Lower lobe of right lung (tissue), 2 donors: Measurements from ENCODE around the gene NSUN2. TPM values are rescaled to one million over a fixed set of nuclear protein-coding genes. Genes with fewer than 3 reads are reported as not detected.
A peak's percentile ranks its signal among the peaks of the same experiment; 100 is the strongest.

Experiments used
- ATAC-seq, 2 donors: fragments of 200-7000 bp; cut with Tn5 transposase; one replicate each; pipeline ENCODE4 v1.9.1; 2020 to 2022; ENCODE audit warnings: mild to moderate bottlenecking in 2 of 2, moderate library complexity in 2 of 2
- DNase-seq: peaks from one replicate; pipeline ENCODE4 v3.0.0-alpha.2; 2020
- H3K27ac ChIP-seq: fragments of 200-600 bp; one replicate; pipeline ENCODE4 v1.8.0; 2022
- H3K27me3 ChIP-seq: fragments of 200-600 bp; one replicate; pipeline ENCODE4 v1.8.0; 2022; ENCODE audit warnings: low read depth
- H3K36me3 ChIP-seq: fragments of 200-600 bp; one replicate; pipeline ENCODE4 v1.8.0; 2022; ENCODE audit warnings: mild to moderate bottlenecking
- H3K4me1 ChIP-seq: fragments of 200-600 bp; one replicate; pipeline ENCODE4 v1.8.0; 2022
- H3K4me3 ChIP-seq: fragments of 200-600 bp; one replicate; pipeline ENCODE4 v1.8.0; 2022; ENCODE audit warnings: mild to moderate bottlenecking
- H3K9me3 ChIP-seq: fragments of 200-600 bp; one replicate; pipeline ENCODE4 v1.8.0; 2022
- CTCF ChIP-seq: fragments of 200-600 bp; IDR thresholded peaks from one replicate; pipeline ENCODE4 v1.8.0; 2022; ENCODE audit warnings: antibody characterized with exemption, mild to moderate bottlenecking
- intact Hi-C: fragments of 100-400 bp; cut with DNase I; formaldehyde crosslinking; loops from one replicate; pipeline ENCODE4 v1.11.0; 2022
- total RNA-seq: library from RNA; stranded (reverse); fragmentation: NEBNext Ultra II Directional; extraction: Animal tissue kit (Norgen Biotek cat#: 25700); gene quantifications from one replicate; pipeline ENCODE4 v1.2.1, GENCODE V29; 2021
- donor health status: DM: no; HTN: yes; CAD: no; lungs with severe emphysema.

The NSUN2 gene
- total RNA-seq, 1 donor from 2014 or later, result 43.3 TPM

- Histone ChIP-seq H3K4me1 (peaks cover 30% of the 10 kb centered on the region), H3K9me3 (no peaks in the 10 kb centered on the region), H3K36me3 (peaks cover 17% of the 10 kb centered on the region), H3K4me3 (no peak overlapping the region), H3K27me3 (no peaks in the 10 kb centered on the region), H3K27ac (no peak overlapping the region)
- intact Hi-C loops, result no loop called here
- no peak for DNase-seq
- no peak for TF ChIP-seq CTCF
- no peak for ATAC-seq
These were observed 2.1 kb upstream of the NSUN2 start for GRCh38 chr5:6634788-6635430.

- DNase-seq, result no peak
- no peaks in the 10 kb centered on the region for H3K9me3 ChIP-seq
- H3K4me3 ChIP-seq, result peak overlapping the region; percentile 98
- peaks cover 23% of the 10 kb centered on the region for H3K36me3 ChIP-seq
- no peak for ATAC-seq
- H3K27me3 ChIP-seq, result no peaks in the 10 kb centered on the region
- no peak overlapping the region for H3K27ac ChIP-seq
- intact Hi-C loops, result no loop called here
- H3K4me1 ChIP-seq, result peaks cover 30% of the 10 kb centered on the region
- TF ChIP-seq CTCF, result no peak
These were observed 1.5 kb upstream of the NSUN2 start for GRCh38 chr5:6634306-6634705.

- H3K4me3 ChIP-seq, result peak overlapping the region; percentile 98
- TF ChIP-seq CTCF, result no peak
- intact Hi-C loops, result no loop called here
- peak overlapping the region; percentile 99 for H3K27ac ChIP-seq
- no peaks in the 10 kb centered on the region for H3K9me3 ChIP-seq
- H3K4me1 ChIP-seq, result peaks cover 30% of the 10 kb centered on the region
- no peaks in the 10 kb centered on the region for H3K27me3 ChIP-seq
- peaks cover 30% of the 10 kb centered on the region for H3K36me3 ChIP-seq
- DNase-seq (no peak), ATAC-seq (peak; percentile 72 to 79)
These were observed 813 bp upstream of the NSUN2 start for GRCh38 chr5:6633469-6634245.

- Histone ChIP-seq H3K4me3 (peak overlapping the region; percentile 98), H3K36me3 (peaks cover 41% of the 10 kb centered on the region), H3K27ac (peak overlapping the region; percentile 99), H3K4me1 (peaks cover 30% of the 10 kb centered on the region), H3K27me3 (no peaks in the 10 kb centered on the region), H3K9me3 (no peaks in the 10 kb centered on the region)
- no peak for TF ChIP-seq CTCF
- peak; percentile 24 to 45 for ATAC-seq
- no peak for DNase-seq
- intact Hi-C loops, result no loop called here
These were observed 438 bp downstream of the NSUN2 start for GRCh38 chr5:6632324-6632887.

- peaks cover 29% of the 10 kb centered on the region for H3K4me1 ChIP-seq
- intact Hi-C loops, result no loop called here
- peaks cover 51% of the 10 kb centered on the region for H3K36me3 ChIP-seq
- ATAC-seq (no peak), DNase-seq (no peak)
- H3K27ac ChIP-seq, result no peak overlapping the region
- no peaks in the 10 kb centered on the region for H3K9me3 ChIP-seq
- no peak overlapping the region for H3K4me3 ChIP-seq
- H3K27me3 ChIP-seq, result no peaks in the 10 kb centered on the region
- TF ChIP-seq CTCF, result no peak
These were observed 1.4 kb downstream of the NSUN2 start for GRCh38 chr5:6631441-6631840.
